ENCODE data around the gene SPDYE3.
"Not testable (repeated sequence)": the region's sequence is repeated elsewhere in the genome, so short reads cannot be mapped to it uniquely, and the experiment has no call there.

The SPDYE3 gene

DNA sequence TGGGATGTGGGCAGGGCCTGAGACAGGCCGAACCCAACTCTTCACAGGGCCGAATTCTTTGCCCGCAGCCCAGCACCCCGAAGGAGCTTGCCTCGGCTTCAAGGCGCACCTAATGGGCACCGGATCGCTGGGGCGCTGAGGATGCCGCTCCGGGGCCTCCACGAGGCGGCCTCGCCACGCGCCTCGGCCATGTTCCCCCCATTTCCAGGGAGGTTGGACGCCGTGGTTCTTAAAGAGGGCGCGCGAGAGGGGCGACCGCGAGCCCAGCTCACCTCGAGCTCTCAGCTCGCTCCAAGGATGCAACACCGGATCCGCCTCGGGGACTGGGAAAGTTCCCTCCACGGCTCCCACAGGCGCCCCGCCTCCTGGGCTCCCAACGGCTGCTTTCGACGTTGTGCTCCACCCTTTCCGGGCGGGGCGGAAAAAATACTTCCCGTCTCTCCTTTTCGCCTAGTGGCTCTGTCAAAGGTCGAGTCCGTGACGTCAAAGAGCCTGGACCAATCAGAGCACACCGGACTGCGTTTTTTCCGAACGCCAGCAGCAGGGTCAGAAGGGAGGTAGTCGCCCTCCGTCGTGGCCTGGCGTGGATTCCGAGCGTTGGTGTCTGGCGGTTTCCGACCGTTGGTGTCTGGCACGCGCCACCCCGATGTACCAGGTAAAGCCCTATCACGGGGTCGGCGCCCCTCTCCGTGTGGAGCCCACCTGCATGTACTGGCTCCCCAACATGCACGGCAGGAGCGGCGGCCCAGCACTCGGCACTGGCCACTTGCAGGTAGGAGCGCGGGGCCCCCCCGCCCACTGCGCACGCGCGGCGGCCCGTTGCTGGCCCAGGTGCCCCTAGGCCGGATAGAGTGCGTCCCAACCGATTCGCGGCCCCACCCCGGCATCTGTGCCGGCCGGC is 28.3 kb downstream of the SPDYE3 start:
- H3K4me3 ChIP-seq (ENCODE audit: low read depth, low read length) = peak overlapping the region; percentile 70

DNA sequence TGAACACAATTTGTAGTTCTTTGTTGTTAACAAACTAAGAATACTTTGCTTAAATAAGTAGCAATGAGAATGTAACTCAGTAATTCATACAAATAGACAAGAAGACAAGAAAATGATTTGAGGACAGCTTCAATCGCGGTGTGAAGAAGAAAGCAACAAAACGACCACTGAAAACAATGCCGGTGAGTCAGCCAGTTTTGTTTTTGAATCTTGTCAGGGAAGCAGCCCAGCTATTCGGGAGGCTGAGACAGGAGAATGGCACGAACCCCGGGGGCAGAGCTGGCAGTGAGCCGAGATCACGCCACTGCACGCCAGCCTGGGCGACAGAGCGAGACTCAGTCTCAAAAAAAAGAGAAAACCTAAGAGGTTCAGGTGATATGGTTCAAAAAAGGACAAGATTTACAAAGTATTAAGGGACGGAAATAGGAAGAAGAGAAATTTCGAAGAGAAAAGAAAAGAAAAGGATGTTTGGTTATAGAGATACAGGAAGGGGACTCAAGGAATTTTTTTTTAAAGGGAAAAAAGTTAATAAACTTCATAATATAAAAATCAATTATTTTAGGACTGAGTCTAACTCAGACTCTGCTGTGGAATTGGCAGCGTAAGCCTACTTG is 30.7 kb downstream of the SPDYE3 start:
- H3K4me3 ChIP-seq (ENCODE audit: low read depth, low read length) = not testable (repeated sequence)

DNA sequence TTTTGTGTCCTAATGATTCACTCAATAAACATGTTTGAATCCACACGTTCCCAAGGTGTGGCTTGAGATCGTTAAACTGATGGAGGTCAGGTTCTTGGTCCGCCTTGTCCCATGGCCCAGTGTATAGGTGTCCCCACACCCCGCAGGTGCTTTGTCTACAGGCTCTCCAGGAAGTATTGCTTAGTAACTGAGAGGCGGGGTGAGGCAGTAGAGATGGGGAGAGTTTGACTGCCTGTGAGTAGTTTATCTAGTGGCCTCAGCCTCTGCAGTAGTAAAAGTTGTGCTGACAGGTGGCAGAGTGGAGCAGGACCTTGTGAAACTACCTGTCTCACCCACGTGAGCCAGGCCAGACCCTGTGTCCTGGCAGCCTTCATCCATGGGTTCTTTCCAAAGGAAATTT is 33.8 kb downstream of the SPDYE3 start:
- not testable (repeated sequence) for H3K4me3 ChIP-seq (ENCODE audit: low read depth, low read length)

DNA sequence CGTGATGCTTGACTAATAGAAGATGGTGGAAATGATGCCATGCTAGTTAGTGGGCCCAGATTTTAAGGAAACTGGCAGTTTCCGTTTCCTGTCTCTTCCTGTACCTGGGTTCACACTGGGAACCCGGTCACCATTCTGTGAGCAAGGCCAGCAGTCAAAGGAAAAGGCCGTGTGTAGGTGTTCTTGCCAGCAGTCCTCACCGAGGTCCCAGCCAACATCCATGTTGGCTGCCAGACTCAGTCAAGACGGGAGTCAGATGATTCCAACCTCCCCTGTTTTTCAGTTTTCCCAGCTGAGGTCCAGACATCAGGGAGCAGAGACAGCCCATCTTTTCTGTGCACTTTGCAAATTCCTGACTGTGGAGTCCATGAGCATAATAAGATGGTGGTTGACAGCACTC is 35.3 kb downstream of the SPDYE3 start:
- H3K4me3 ChIP-seq (ENCODE audit: low read depth, low read length) = no peak overlapping the region
- TF ChIP-seq, protein P1, sequence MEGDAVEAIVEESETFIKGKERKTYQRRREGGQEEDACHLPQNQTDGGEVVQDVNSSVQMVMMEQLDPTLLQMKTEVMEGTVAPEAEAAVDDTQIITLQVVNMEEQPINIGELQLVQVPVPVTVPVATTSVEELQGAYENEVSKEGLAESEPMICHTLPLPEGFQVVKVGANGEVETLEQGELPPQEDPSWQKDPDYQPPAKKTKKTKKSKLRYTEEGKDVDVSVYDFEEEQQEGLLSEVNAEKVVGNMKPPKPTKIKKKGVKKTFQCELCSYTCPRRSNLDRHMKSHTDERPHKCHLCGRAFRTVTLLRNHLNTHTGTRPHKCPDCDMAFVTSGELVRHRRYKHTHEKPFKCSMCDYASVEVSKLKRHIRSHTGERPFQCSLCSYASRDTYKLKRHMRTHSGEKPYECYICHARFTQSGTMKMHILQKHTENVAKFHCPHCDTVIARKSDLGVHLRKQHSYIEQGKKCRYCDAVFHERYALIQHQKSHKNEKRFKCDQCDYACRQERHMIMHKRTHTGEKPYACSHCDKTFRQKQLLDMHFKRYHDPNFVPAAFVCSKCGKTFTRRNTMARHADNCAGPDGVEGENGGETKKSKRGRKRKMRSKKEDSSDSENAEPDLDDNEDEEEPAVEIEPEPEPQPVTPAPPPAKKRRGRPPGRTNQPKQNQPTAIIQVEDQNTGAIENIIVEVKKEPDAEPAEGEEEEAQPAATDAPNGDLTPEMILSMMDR (IDR thresholded peaks at IDR 0.05; ENCODE audit: low read depth, low read length) = no peak

DNA sequence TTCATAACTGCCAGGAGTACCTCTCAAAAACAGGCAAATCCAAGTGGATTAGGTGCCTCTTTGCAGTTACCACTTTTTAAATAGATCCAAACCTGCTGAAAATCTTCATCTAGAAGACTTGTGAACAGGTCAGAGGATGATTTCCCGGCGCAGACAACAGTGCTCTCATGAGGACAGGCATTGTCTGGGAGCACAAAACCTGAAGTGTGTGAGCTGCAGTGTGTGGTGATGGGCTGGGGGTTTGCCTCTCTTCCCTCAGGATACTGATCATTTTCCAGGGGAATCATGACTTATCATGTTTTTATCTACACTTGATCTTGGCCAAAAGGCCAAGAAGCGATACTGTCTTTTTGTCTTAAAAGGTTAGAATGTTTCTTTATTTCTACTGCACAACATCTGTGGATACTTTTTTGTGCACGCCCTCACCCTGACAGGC is 36.6 kb downstream of the SPDYE3 start:
- not testable (repeated sequence) for H3K4me3 ChIP-seq (ENCODE audit: low read depth, low read length)

DNA sequence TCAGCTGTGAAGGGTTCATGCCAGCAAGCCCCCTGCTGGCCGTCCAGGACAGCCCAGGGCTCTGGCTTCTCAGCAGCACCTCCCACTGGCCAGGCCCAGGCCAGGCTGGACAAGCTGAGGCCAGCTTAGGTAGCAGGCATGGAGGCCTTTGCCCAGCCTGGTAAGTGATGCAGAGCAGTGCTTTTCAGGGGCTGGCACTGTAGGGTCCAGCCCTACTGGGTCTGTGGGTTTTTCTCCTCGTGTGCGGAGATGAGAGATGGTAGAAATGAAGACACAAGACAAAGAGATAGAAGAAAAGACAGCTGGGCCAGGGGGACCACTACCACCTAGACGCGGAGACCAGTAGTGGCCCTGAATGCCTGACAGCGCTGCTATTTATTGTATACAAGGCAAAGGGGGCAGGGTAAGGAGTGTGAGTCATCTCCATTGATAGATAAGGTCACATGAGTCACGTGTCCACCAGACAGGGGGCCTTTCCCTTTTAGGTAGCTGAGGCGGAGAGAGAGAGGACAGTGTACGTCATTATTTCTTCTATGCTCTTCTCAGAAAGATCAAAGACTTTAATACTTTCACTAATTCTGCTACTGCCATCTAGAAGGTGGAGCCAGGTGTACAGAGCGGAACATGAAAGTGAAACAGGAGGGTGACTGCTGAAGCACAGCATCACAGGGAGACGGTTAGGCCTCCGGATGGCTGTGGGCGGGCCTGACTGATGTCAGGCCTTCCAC is 37.2 kb downstream of the SPDYE3 start:
- H3K4me3 ChIP-seq (ENCODE audit: low read depth, low read length) = not testable (repeated sequence)
- TF ChIP-seq, protein P1 (IDR thresholded peaks at IDR 0.05; ENCODE audit: low read depth, low read length) = 0 out of 2 replicates have a peak, but pooled peaks have one; percentile 38

DNA sequence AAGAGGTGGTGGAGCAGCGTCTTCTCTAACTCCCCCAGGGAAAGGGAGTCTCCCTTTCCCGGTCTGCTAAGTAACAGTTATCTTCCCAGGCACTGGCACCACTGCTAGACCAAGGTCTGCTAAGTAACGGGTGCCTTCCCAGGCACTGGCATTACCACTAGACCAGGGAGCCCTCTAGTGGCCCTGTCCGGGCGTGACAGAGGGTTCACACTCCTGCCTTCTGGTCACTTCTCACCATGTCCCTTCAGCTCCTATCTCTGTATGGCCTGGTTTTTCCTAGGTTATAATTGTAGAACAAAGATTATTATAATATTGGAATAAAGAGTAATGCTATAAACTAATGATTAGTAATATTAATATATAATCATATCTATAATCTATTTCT is 37.8 kb downstream of the SPDYE3 start:
- H3K4me3 ChIP-seq (ENCODE audit: low read depth, low read length) = not testable (repeated sequence)

DNA sequence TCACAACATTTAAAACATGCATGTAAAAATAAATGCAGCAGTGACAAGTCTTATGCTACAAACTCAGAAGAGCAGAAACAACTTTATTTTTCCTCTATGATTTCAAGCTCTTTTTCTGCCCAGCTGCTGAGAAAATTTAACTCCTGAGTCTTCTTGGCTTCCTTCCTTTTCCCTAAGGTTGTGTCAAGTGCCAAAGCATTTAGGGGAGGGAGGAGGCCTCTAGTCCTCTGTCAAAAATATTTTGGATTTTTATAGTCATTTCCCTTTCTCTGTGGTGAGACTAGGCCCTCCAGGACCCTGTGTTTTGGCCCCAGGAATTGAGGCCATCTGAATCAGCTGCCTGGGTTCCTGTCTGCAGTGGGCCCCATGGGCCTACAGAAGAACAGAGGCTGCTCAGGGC is 39.4 kb downstream of the SPDYE3 start:
- H3K4me3 ChIP-seq (ENCODE audit: low read depth, low read length) = no peak overlapping the region
- TF ChIP-seq, protein P1 (IDR thresholded peaks at IDR 0.05; ENCODE audit: low read depth, low read length) = no peak

DNA sequence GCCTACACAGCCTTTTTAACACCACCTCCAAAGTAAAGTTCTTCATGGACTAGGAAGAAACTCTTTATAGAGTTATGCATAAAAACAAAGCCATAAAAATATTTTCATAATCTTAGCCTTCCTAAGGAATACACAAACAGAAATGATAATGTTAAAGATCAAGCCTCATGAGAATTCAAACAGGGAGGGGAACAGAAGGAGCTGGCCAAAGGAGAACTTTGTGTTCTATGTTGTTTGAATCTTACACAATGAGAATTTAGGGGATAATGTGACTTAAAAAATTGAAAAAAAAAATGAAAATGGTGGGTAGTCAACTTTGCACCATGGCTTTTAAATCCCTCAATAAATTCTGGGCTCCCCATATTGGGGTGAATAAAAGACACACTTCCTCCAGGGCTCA is 41.3 kb downstream of the SPDYE3 start:
- TF ChIP-seq, protein P1 (IDR thresholded peaks at IDR 0.05; ENCODE audit: low read depth, low read length) = no peak
- no peak overlapping the region for H3K4me3 ChIP-seq (ENCODE audit: low read depth, low read length)

DNA sequence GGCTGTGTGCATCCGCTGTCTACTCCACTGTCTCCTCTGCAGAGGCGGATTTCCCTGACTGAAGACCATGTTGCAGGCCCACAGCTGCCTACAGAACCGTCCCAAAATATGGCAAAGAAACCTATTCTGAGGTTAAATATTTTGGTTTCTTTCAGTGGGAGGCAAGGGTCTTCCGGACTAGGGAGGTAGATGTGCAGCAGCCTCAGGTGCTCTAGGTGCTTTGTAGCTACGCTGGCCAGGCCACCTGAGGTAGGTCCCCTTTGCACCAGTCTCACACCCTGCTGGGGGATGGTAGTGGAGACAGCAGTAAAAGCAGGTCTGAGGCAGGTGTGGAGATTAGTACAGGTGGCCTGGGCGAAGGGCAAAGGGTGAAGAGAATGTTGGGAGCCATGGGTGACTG is 42.3 kb downstream of the SPDYE3 start:
- TF ChIP-seq, protein P1 (IDR thresholded peaks at IDR 0.05; ENCODE audit: low read depth, low read length) = no peak
- no peak overlapping the region for H3K4me3 ChIP-seq (ENCODE audit: low read depth, low read length)
